Measurements from ENCODE around the gene COL19A1.
"Not testable (repeated sequence)": the region's sequence is repeated elsewhere in the genome, so short reads cannot be mapped to it uniquely, and the experiment has no call there.

The COL19A1 gene

GRCh38 chr6:69958978-69959377, 92.6 kb downstream of the COL19A1 start:
- Histone ChIP-seq H3K9me3 (replicated peaks in 1 of 11) (no peaks in the 10 kb centered on the region), H3K27me3 (no peaks in the 10 kb centered on the region), H3K4me2 (no peak overlapping the region), H3K4me1 (no peaks in the 10 kb centered on the region), H3K27ac (no peak overlapping the region), H4K20me1 (no peaks in the 10 kb centered on the region), H3K9ac (no peak overlapping the region), H3K4me3 (no peak overlapping the region), H3K36me3 (no peaks in the 10 kb centered on the region)
- TF ChIP-seq Cebpa-rat (IDR thresholded peaks at IDR 0.05): no peak

GRCh38 chr6:69965974-69966373, 99.6 kb downstream of the COL19A1 start:
- H3K9ac ChIP-seq; H3K9me3 ChIP-seq (replicated peaks in 1 of 11); H3K27ac ChIP-seq; H3K36me3 ChIP-seq; H4K20me1 ChIP-seq; H3K27me3 ChIP-seq; H3K4me1 ChIP-seq; H3K4me3 ChIP-seq; H3K4me2 ChIP-seq: not testable (repeated sequence)

- no peaks in the 10 kb centered on the region for H3K36me3 ChIP-seq
- H4K20me1 ChIP-seq: no peaks in the 10 kb centered on the region
Observed at GRCh38 chr6:69973138-69973537, 106.8 kb downstream of the COL19A1 start.

DNA sequence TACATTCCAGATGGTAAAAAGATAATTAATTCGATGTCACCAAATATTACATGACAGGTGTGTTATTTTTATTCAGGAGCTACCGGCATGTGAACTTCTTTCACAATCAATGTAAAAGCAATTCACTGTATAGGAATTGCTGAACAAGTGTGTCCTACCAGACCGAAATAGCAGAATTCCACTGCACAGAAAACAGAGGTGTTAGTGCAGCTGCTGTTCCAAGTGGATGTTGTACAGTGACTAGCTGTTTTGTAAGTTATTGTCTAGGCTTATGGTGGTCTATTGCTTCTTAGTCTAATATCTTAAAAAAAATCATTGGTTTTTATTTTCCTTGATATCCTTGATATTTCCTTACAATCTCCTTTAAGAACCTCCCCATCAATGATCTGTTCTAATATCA, 107.4 kb downstream of the COL19A1 start:
- Histone ChIP-seq H3K4me1 (no peaks in the 10 kb centered on the region), H3K4me2 (no peak overlapping the region), H3K36me3 (no peaks in the 10 kb centered on the region), H3K27me3 (no peaks in the 10 kb centered on the region), H3K27ac (no peak overlapping the region), H3K9me3 (replicated peaks in 1 of 11) (no peaks in the 10 kb centered on the region), H3K4me3 (no peak overlapping the region), H4K20me1 (no peaks in the 10 kb centered on the region), H3K9ac (no peak overlapping the region)
- no peak for TF ChIP-seq Cebpa-rat (IDR thresholded peaks at IDR 0.05)

More at GRCh38 chr6:69973138-69973537, 106.8 kb downstream of the COL19A1 start:
- no peak for TF ChIP-seq Cebpa-rat (IDR thresholded peaks at IDR 0.05)
- Histone ChIP-seq H3K27me3 (no peaks in the 10 kb centered on the region), H3K27ac (no peak overlapping the region), H3K9me3 (replicated peaks in 1 of 11) (no peaks in the 10 kb centered on the region), H3K4me3 (no peak overlapping the region), H3K9ac (no peak overlapping the region), H3K4me2 (no peak overlapping the region), H3K4me1 (no peaks in the 10 kb centered on the region)

DNA sequence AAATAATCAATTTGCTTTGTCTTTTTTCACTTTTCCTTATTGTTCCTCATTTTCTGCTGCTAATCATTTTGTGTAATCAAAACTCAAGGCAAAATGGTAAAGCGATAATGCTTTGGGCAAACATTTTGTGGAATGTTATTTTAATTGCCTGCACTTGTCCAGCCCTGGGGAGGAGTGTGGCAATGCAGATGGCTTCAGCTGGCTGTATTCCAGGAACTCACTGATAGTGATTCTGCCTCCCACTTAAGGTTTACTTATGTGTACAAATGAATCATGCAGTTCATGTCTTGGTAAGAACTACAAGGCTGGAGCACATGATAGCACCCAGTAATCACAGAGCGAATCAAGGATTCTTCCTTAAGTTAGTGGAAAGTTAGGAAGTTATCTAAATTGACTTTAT, 107.8 kb downstream of the COL19A1 start:
- no peaks in the 10 kb centered on the region for H3K9me3 ChIP-seq (replicated peaks in 1 of 11)
- no peak overlapping the region for H3K4me2 ChIP-seq
- no peak overlapping the region for H3K4me3 ChIP-seq
- TF ChIP-seq Cebpa-rat (IDR thresholded peaks at IDR 0.05): no peak
- no peaks in the 10 kb centered on the region for H3K36me3 ChIP-seq
- no peak overlapping the region for H3K27ac ChIP-seq
- no peaks in the 10 kb centered on the region for H3K27me3 ChIP-seq
- no peaks in the 10 kb centered on the region for H3K4me1 ChIP-seq
- no peak overlapping the region for H3K9ac ChIP-seq
- H4K20me1 ChIP-seq: no peaks in the 10 kb centered on the region

DNA sequence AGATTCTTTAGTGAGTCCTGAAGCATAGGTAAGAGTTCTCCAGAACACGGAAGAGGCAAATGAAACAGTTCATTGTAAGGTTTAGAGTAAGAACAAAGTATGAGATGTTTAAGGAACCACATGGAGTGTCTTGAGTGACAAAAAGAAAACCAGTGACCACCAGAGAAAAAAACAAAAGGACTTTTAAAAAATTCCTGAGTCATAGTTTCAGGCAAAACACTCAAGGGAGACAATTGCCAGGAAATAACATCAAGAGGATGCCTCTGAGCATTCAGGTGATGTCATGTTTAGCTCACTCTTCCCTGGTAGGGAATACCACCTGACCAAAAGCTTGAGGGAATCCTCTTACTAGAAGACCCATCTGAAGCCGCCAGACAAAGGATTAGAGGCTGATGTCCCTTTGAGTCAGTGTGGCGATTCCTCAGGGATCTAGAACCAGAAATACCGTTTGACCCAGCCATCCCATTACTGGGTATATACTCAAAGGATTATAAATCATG, 110.3 kb downstream of the COL19A1 start:
- Histone ChIP-seq H3K27ac (no peak overlapping the region), H4K20me1 (no peaks in the 10 kb centered on the region), H3K36me3 (no peaks in the 10 kb centered on the region), H3K27me3 (no peaks in the 10 kb centered on the region), H3K4me2 (no peak overlapping the region), H3K9ac (no peak overlapping the region), H3K4me1 (no peaks in the 10 kb centered on the region), H3K4me3 (no peak overlapping the region), H3K9me3 (replicated peaks in 1 of 11) (no peaks in the 10 kb centered on the region)
- TF ChIP-seq Cebpa-rat (IDR thresholded peaks at IDR 0.05): no peak

DNA sequence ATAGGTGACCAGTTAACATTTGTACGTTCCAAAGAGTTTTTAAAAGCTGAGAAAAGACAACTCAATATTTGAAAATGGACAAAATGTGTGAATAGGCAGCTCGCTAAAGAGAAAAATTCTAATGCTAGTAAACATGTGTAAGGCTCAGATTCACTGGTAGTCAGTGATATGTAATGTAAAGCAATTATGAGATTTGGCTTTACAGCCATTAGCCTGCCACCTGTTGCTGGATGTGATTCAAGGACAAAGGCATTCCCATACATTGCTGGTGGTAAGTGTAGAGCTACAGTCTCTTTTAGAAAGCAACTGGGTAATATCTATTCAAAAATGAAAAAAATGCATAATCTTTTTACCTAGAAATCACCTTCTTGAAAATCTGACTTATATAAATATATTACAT, 114.3 kb downstream of the COL19A1 start:
- no peaks in the 10 kb centered on the region for H3K36me3 ChIP-seq
- no peak for TF ChIP-seq Cebpa-rat (IDR thresholded peaks at IDR 0.05)
- no peak overlapping the region for H3K4me2 ChIP-seq
- H3K4me3 ChIP-seq: no peak overlapping the region
- no peak overlapping the region for H3K27ac ChIP-seq
- H3K9ac ChIP-seq: no peak overlapping the region
- H3K9me3 ChIP-seq (replicated peaks in 1 of 11): no peaks in the 10 kb centered on the region
- H3K4me1 ChIP-seq: no peaks in the 10 kb centered on the region
- no peaks in the 10 kb centered on the region for H3K27me3 ChIP-seq
- no peaks in the 10 kb centered on the region for H4K20me1 ChIP-seq

GRCh38 chr6:69984506-69984905, 118.2 kb downstream of the COL19A1 start:
- TF ChIP-seq Cebpa-rat (IDR thresholded peaks at IDR 0.05): no peak
- H3K4me3 ChIP-seq: no peak overlapping the region
- no peak overlapping the region for H3K27ac ChIP-seq
- no peaks in the 10 kb centered on the region for H3K4me1 ChIP-seq
- no peaks in the 10 kb centered on the region for H3K27me3 ChIP-seq
- H3K4me2 ChIP-seq: no peak overlapping the region
- no peak overlapping the region for H3K9ac ChIP-seq
- H3K36me3 ChIP-seq: no peaks in the 10 kb centered on the region
- no peaks in the 10 kb centered on the region for H4K20me1 ChIP-seq
- no peaks in the 10 kb centered on the region for H3K9me3 ChIP-seq (replicated peaks in 1 of 11)

DNA sequence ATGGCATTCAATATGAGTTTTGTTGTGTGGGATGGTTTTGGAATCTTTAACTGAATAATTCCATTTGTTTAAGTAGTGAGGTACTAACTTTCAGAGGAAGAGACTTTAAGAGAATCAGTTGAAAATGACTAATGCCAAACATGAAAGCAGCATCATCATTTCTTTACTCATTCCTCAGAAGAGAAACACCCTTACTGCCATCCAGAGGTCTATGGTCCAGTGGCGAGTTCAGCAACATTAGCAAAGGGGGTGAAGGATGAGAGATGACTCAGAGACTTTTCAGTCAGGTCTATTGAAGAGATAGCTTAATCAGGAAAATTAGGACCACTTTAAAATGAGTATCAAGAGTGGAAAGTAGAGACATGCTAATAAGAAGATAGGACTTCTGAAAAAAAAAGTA, 118.8 kb downstream of the COL19A1 start:
- H3K9me3 ChIP-seq (replicated peaks in 1 of 11): no peaks in the 10 kb centered on the region
- H3K36me3 ChIP-seq: no peaks in the 10 kb centered on the region
- no peaks in the 10 kb centered on the region for H3K4me1 ChIP-seq
- H3K27ac ChIP-seq: no peak overlapping the region
- H3K4me2 ChIP-seq: no peak overlapping the region
- H3K27me3 ChIP-seq: no peaks in the 10 kb centered on the region
- no peak overlapping the region for H3K4me3 ChIP-seq
- no peak overlapping the region for H3K9ac ChIP-seq
- H4K20me1 ChIP-seq: no peaks in the 10 kb centered on the region
- no peak for TF ChIP-seq Cebpa-rat (IDR thresholded peaks at IDR 0.05)

DNA sequence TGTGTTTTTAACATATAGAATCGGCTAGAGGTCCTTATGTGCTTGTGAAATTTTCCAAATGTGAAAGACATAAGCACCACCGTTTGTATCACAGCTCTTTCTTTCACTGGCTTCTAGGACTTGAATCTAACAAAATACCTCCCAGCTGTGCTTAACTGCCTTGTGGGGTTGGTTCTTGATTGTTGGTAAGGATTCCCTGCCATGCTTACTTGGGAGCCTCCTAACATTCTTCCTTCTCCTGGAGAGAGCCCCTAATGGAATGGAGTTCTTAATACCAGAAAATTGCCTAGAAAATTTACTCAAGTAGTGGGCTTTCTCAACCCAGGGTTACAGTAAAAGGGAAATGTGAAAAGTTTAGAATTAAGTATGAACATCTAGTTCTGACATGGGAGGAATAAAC, 121.2 kb downstream of the COL19A1 start:
- H3K4me3 ChIP-seq: no peak overlapping the region
- H3K27ac ChIP-seq: no peak overlapping the region
- no peaks in the 10 kb centered on the region for H3K36me3 ChIP-seq
- H4K20me1 ChIP-seq: no peaks in the 10 kb centered on the region
- H3K9me3 ChIP-seq (replicated peaks in 1 of 11): no peaks in the 10 kb centered on the region
- no peak for TF ChIP-seq Cebpa-rat (IDR thresholded peaks at IDR 0.05)
- H3K4me2 ChIP-seq: no peak overlapping the region
- H3K9ac ChIP-seq: no peak overlapping the region
- H3K4me1 ChIP-seq: no peaks in the 10 kb centered on the region
- H3K27me3 ChIP-seq: no peaks in the 10 kb centered on the region
